DOHH2 (cell line): ENCODE data around the gene C3AR1.
"Not testable (repeated sequence)": the region's sequence is repeated elsewhere in the genome, so short reads cannot be mapped to it uniquely, and the experiment has no call there.

Source experiments
- H3F3A ChIP-seq: fragments of 200-600 bp; sonication (generic), shearing (Covaris generic); 2 replicates; pipeline ENCODE4 v1.6.0; 2016; ENCODE audit warnings: antibody characterized with exemption, mild to moderate bottlenecking; ENCODE audit not compliant: control insufficient read depth, insufficient read depth
- H3K27ac ChIP-seq: fragments of 200-600 bp; sonication (generic); 2 replicates; pipeline ENCODE4 v1.5.1; 2014; ENCODE audit warnings: low read depth, mild to moderate bottlenecking, low read length, moderate library complexity
- H3K27me3 ChIP-seq: fragments of 200-600 bp; sonication (generic); 2 replicates; pipeline ENCODE4 v1.6.1; 2014; ENCODE audit warnings: mild to moderate bottlenecking, low read length, mixed read lengths; ENCODE audit not compliant: control insufficient read depth
- H3K36me3 ChIP-seq: fragments of 200-600 bp; sonication (generic); 2 replicates; pipeline ENCODE4 v1.6.1; 2014; ENCODE audit warnings: mild to moderate bottlenecking, low read length, moderate library complexity, mixed read lengths; ENCODE audit not compliant: control insufficient read depth
- H3K4me1 ChIP-seq: fragments of 200-600 bp; sonication (generic); 2 replicates; pipeline ENCODE4 v1.6.1; 2014; ENCODE audit warnings: mild to moderate bottlenecking, low read length, mixed read lengths; ENCODE audit not compliant: control insufficient read depth
- H3K4me2 ChIP-seq: fragments of 200-600 bp; sonication (generic); 2 replicates; pipeline ENCODE4 v1.6.0; 2014; ENCODE audit warnings: mild to moderate bottlenecking, low read length, moderate library complexity
- H3K4me3 ChIP-seq: fragments of 200-600 bp; sonication (generic); 2 replicates; pipeline ENCODE4 v1.5.1; 2014; ENCODE audit warnings: mild to moderate bottlenecking, low read length, mixed read lengths
- H3K79me2 ChIP-seq: fragments of 200-600 bp; sonication (generic); 2 replicates; pipeline ENCODE4 v1.6.1; 2014; ENCODE audit warnings: mild to moderate bottlenecking, low read length, mixed read lengths; ENCODE audit not compliant: control insufficient read depth
- H3K9me2 ChIP-seq: fragments of 200-600 bp; sonication (generic); replicated peaks from 2 replicates; pipeline ENCODE4 v1.6.1; 2014; ENCODE audit warnings: mild to moderate bottlenecking, low read length, mixed read lengths; ENCODE audit not compliant: control insufficient read depth
- H3K9me3 ChIP-seq: fragments of 200-600 bp; sonication (generic); 2 replicates; pipeline ENCODE4 v1.6.1; 2014; ENCODE audit warnings: antibody characterized with exemption, low read length, mixed read lengths; ENCODE audit not compliant: control insufficient read depth, insufficient read depth
- H4K20me1 ChIP-seq: fragments of 200-600 bp; sonication (generic); 2 replicates; pipeline ENCODE4 v1.6.0; 2014; ENCODE audit warnings: low read depth, mild to moderate bottlenecking, antibody characterized with exemption, low read length, moderate library complexity; ENCODE audit not compliant: control insufficient read depth, insufficient read depth
- CTCF ChIP-seq: fragments of 200-600 bp; sonication (generic); IDR thresholded peaks from one replicate; pipeline ENCODE4 v1.5.1; 2014; ENCODE audit warnings: antibody characterized with exemption, mild to moderate bottlenecking, low read depth, low read length; ENCODE audit not compliant: poor library complexity, severe bottlenecking
- EZH2phosphoT487 ChIP-seq: fragments of 200-600 bp; sonication (generic); IDR thresholded peaks from 2 replicates; pipeline ENCODE4 v1.6.1; 2017; ENCODE audit warnings: borderline replicate concordance, mild to moderate bottlenecking, antibody characterized with exemption, low read length, moderate library complexity, mixed read lengths

Gene C3AR1

DNA sequence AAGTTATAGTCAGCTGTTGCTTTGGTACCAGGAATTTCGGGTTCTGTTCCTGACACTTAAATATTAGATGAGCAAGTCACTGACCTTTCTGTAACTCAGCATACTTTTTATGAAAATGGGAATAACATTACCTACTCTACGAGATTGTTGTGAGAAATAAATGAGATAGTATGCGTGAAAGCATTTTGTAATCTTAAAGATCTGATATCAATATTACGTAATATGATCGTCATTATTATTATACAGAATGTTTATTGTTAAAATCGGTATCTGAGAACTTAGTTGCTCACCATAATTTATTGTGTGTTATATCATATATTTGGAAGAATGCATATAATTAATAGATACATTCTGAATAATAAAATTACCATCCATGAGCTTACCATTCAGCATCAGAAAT lies 9.8 kb upstream of the C3AR1 start:
- H3K27ac ChIP-seq: no peak overlapping the region
- H3K9me2 ChIP-seq: no peaks in the 10 kb centered on the region
- H3K9me3 ChIP-seq: no peaks in the 10 kb centered on the region
- H3F3A ChIP-seq: no peaks in the 10 kb centered on the region
- peaks cover 11% of the 10 kb centered on the region for H3K4me1 ChIP-seq
- no peaks in the 10 kb centered on the region for H4K20me1 ChIP-seq
- H3K79me2 ChIP-seq: peaks cover 5% of the 10 kb centered on the region
- TF ChIP-seq EZH2phosphoT487: no peak
- TF ChIP-seq CTCF: no peak
- no peaks in the 10 kb centered on the region for H3K27me3 ChIP-seq
- no peak overlapping the region for H3K4me3 ChIP-seq
- H3K4me2 ChIP-seq: no peak overlapping the region
- no peaks in the 10 kb centered on the region for H3K36me3 ChIP-seq

DNA sequence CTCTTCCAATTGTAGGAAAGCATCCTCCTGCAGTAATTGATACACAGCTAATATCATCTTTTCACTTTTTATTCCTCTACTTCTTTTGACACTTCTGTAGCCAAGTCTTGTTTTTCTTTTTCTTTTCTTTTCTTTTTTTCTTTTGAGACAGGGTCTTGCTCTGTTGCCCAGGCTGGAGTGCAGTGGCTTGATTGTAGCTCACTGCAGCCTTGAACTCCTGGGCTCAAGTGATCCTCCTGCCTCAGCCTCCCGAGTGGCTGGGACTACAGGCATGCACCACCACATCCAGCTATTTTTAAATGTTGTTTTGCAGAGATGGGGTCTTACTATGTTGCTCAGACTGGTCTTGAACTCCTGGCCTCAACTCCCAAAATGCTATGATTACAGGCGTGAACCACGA lies 5.7 kb upstream of the C3AR1 start:
- H3K27me3 ChIP-seq, H3K4me2 ChIP-seq, H4K20me1 ChIP-seq, H3K4me3 ChIP-seq, H3F3A ChIP-seq, H3K79me2 ChIP-seq, H3K27ac ChIP-seq, H3K36me3 ChIP-seq, H3K9me2 ChIP-seq, H3K9me3 ChIP-seq: not testable (repeated sequence)
- H3K4me1 ChIP-seq: peaks cover 11% of the 10 kb centered on the region

DNA sequence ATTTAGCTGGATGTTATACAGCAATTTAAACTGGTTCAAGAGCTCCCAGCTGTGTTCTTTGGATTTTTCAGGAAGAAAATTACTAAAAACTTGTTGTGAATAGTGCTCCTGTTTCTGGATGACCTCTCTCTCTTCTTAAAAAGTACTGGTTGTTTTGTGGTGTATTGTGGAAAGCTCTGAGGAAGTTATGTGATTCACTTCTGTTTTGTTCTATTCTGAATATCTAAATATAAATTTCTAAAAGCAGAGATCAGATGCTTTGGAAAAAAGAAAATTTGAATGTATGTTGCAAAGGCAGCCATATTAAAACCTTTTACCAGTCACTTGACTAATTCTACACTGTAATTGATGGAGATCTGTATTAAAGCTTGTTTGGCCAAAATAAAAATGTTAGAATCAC lies 3.4 kb upstream of the C3AR1 start:
- H3K4me2 ChIP-seq: peak overlapping the region; percentile 6; the same call in 1 of the 2 replicates
- H3K9me2 ChIP-seq: no peaks in the 10 kb centered on the region
- H3K36me3 ChIP-seq: no peaks in the 10 kb centered on the region
- peaks cover 25% of the 10 kb centered on the region for H3K4me1 ChIP-seq
- H3F3A ChIP-seq: no peaks in the 10 kb centered on the region
- H3K27me3 ChIP-seq: 0 out of 2 replicates have a peak, but pooled peaks cover 4% of the 10 kb centered on the region
- no peaks in the 10 kb centered on the region for H3K79me2 ChIP-seq
- H3K4me3 ChIP-seq: no peak overlapping the region
- H4K20me1 ChIP-seq: no peaks in the 10 kb centered on the region
- TF ChIP-seq CTCF: no peak
- TF ChIP-seq EZH2phosphoT487: no peak
- no peaks in the 10 kb centered on the region for H3K9me3 ChIP-seq
- H3K27ac ChIP-seq: no peak overlapping the region

GRCh38 chr12:8064131-8064530 lies 2.0 kb downstream of the C3AR1 start:
- H3F3A ChIP-seq: no peaks in the 10 kb centered on the region
- no peaks in the 10 kb centered on the region for H4K20me1 ChIP-seq
- H3K36me3 ChIP-seq: no peaks in the 10 kb centered on the region
- no peaks in the 10 kb centered on the region for H3K27me3 ChIP-seq
- no peak overlapping the region for H3K27ac ChIP-seq
- H3K4me3 ChIP-seq: no peak overlapping the region
- H3K4me1 ChIP-seq: peaks cover 14% of the 10 kb centered on the region
- H3K79me2 ChIP-seq: no peaks in the 10 kb centered on the region
- TF ChIP-seq CTCF: no peak
- TF ChIP-seq EZH2phosphoT487: no peak
- H3K4me2 ChIP-seq: no peak overlapping the region
- H3K9me3 ChIP-seq: no peaks in the 10 kb centered on the region
- H3K9me2 ChIP-seq: no peaks in the 10 kb centered on the region
